Mammary epithelial cell (primary cell): ENCODE measurements around the gene FANCB.

Experiments used
- EZH2 ChIP-seq: IDR thresholded peaks from 2 replicates; pipeline ENCODE4 v1.6.1; 2012; ENCODE audit warnings: low read length, inconsistent platforms, borderline replicate concordance
- TF ChIP-seq, protein P1 (sequence below), 2 donors: IDR thresholded peaks in 1 of 2; conservative IDR thresholded peaks in 1 of 2; 2 replicates each; pipeline ENCODE4 v1.5.1; 2011 to 2012; ENCODE audit warnings: inconsistent platforms in 2 of 2, low read length in 2 of 2, mild to moderate bottlenecking in 2 of 2, control low read depth in 1 of 2, low read depth in 1 of 2; ENCODE audit not compliant: insufficient read depth in 1 of 2; ENCODE audit errors: extremely low read depth in 1 of 2

- no peak for TF ChIP-seq EZH2
- TF ChIP-seq, protein P1, sequence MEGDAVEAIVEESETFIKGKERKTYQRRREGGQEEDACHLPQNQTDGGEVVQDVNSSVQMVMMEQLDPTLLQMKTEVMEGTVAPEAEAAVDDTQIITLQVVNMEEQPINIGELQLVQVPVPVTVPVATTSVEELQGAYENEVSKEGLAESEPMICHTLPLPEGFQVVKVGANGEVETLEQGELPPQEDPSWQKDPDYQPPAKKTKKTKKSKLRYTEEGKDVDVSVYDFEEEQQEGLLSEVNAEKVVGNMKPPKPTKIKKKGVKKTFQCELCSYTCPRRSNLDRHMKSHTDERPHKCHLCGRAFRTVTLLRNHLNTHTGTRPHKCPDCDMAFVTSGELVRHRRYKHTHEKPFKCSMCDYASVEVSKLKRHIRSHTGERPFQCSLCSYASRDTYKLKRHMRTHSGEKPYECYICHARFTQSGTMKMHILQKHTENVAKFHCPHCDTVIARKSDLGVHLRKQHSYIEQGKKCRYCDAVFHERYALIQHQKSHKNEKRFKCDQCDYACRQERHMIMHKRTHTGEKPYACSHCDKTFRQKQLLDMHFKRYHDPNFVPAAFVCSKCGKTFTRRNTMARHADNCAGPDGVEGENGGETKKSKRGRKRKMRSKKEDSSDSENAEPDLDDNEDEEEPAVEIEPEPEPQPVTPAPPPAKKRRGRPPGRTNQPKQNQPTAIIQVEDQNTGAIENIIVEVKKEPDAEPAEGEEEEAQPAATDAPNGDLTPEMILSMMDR (conservative IDR thresholded peaks at IDR 0.05 in 1 of 2, IDR thresholded peaks at IDR 0.05 in 1 of 2; ENCODE audit: extremely low read depth in 1 of 2, insufficient read depth in 1 of 2, low read depth in 1 of 2, low read length in 2 of 2) = no peak
Measured at GRCh38 chrX:14832586-14832985, 40.3 kb downstream of the FANCB start.
